Fibroblast of pulmonary artery (primary cell): ENCODE data around the gene SETDB1.
"Not testable (repeated sequence)": the region's sequence is repeated elsewhere in the genome, so short reads cannot be mapped to it uniquely, and the experiment has no call there.

Source experiments
- DNase-seq: peaks from one replicate; pipeline ENCODE4 v3.0.0-alpha.2; 2010; ENCODE audit warnings: low read depth
- H3K4me3 ChIP-seq: replicated peaks from 2 replicates; pipeline ENCODE4 v1.5.1; 2011; ENCODE audit warnings: low read depth, mild to moderate bottlenecking, control low read depth, low read length, moderate library complexity
- TF ChIP-seq, protein P1 (sequence below): IDR thresholded peaks from 2 replicates; pipeline ENCODE4 v1.5.1; 2011; ENCODE audit warnings: mild to moderate bottlenecking, control low read depth, low read length, inconsistent platforms; ENCODE audit errors: missing control alignments

SETDB1 gene

DNA sequence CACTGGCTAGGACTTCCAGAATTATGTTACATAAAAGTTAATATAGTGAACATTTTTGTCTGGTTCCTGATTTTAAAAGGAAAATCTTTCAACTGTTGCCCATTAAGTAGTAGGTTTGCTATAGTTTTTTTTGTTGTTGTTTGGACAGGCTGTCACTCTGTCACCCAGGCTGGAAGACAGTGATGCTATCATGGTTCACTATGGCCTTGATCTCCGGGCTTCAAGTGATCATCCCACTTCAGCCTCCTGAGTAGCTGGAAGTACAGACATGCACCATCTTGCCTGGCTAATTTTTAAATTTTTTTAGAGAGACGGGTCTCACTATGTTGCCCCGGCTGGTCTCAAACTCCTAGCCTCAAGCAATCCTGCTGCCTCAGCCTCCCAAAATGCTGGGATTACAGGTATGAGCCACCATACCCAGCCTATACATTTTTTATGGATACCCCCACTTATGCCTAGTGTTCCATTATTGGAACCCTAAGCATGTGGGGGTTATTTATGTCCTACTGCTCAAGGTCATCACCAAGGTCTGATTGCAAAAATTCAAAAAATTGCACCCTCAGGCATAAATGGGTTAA, 32.7 kb upstream of the SETDB1 start:
- no peak overlapping the region for H3K4me3 ChIP-seq
- TF ChIP-seq, protein P1, sequence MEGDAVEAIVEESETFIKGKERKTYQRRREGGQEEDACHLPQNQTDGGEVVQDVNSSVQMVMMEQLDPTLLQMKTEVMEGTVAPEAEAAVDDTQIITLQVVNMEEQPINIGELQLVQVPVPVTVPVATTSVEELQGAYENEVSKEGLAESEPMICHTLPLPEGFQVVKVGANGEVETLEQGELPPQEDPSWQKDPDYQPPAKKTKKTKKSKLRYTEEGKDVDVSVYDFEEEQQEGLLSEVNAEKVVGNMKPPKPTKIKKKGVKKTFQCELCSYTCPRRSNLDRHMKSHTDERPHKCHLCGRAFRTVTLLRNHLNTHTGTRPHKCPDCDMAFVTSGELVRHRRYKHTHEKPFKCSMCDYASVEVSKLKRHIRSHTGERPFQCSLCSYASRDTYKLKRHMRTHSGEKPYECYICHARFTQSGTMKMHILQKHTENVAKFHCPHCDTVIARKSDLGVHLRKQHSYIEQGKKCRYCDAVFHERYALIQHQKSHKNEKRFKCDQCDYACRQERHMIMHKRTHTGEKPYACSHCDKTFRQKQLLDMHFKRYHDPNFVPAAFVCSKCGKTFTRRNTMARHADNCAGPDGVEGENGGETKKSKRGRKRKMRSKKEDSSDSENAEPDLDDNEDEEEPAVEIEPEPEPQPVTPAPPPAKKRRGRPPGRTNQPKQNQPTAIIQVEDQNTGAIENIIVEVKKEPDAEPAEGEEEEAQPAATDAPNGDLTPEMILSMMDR: no peak
- DNase-seq: no peak

DNA sequence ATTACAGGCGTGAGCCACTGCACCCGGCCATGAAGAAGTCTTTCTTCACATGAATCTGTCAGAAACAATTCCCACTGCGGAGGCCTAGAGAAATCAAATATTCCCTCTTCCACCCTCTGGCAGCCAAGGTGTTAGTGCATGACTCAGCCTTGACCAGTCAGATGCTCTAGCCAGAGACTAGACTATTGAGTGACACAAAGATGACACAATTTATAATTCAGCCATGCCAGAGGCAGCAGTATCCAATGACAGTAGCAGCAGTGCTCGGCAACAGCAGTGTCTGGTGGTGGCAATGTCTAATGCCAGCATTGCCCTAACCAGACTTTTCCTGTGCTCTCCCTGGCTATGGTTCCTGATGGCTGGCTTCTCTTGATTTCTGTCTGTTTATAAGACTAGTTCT, 30.5 kb upstream of the SETDB1 start:
- TF ChIP-seq, protein P1: no peak
- no peak overlapping the region for H3K4me3 ChIP-seq
- DNase-seq: no peak

DNA sequence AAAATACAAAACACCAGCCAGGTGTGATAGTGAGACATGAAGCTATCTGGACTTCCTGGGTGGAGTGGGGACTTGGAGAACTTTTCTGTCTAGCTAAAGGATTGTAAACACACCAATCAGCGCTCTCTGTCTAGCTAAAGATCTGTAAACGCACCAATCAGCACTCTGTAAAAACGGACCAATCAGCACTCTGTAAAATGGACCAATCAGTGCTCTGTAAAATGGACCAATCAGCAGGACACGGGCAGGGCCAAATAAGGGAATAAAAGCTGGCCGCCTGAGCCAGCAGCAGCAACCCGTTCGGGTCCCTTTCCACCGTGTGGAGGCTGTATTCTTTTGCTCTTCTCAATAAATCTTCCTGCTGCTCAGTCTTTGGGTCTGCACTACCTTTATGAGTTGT, 26.4 kb upstream of the SETDB1 start:
- not testable (repeated sequence) for DNase-seq, H3K4me3 ChIP-seq

DNA sequence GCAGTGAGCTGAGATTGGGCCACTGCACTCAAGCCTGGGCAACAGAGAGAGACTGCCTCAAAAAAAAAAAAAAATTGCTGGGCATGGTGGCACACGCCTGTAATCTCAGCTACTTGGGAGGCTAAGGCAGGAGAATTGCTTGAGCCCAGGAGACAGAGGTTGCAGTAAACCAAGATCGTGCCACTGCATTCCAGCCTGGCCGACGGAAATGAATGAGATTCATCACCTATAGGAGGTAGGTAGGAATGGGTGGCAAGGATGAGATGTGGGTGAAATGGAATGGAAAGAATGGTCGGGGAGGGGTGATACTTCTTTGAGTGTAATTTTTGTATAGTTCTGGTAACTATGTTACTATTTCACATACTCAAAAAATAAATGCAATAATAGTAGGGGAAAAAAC, 23.8 kb upstream of the SETDB1 start:
- H3K4me3 ChIP-seq: no peak overlapping the region
- TF ChIP-seq, protein P1: no peak
- DNase-seq: no peak

DNA sequence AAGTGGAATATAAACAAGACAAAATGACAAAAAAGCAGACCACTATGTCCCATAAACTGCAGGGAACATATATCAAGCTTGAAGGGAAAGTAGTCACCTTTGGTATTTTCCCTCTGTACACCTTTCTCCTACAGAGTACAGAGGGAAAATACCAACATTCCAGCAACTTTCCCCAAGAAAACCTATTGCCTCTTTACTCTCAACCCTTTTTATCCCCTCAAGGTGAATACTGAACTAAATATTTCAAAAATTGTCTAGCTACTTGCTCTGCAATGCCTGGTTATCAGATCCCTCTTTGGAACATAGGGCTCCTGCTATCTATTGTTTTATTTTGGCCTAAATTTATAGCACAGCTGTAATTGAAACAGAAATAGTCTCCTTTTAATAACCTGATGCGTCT, 23.4 kb upstream of the SETDB1 start:
- H3K4me3 ChIP-seq: no peak overlapping the region
- TF ChIP-seq, protein P1: no peak
- no peak for DNase-seq

DNA sequence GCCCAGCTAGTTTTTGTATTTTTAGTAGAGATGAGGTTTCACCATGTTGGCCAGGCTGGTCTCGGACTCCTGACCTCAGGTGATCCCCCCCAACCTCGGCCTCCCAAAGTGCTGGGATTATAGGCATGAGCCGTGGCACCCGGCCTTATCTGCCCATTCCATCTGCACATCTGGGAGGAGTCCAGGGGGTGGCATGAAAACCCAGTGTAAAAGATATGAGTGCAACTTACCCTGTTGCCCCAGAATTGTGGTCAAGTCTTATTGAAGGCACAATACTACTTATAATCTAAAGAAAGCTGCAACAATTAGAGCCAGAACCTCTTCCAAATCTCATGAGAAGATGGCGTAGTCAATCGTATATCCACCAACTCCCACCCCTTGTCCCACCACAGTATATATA, 20.9 kb upstream of the SETDB1 start:
- H3K4me3 ChIP-seq: no peak overlapping the region
- TF ChIP-seq, protein P1: no peak
- DNase-seq: no peak

DNA sequence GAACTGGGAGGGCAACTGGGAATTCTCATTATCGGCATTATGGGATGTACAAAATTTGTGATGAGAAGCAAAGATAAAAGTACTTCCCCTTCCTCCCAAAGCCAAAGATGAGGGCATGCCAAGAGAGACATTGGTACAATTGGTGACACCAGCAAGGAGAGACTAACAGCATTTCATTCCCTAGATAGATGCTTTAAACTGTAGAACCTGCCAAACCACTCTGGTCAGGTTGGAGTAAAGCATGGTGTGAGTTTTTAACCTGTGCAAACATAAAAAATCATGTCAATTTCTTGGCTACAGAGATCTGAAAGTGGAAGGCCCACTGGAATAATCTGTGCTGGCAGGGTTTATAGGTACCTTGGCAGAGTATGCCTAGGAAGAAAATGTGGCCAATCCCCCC, 19.8 kb upstream of the SETDB1 start:
- H3K4me3 ChIP-seq: no peak overlapping the region
- TF ChIP-seq, protein P1: no peak
- DNase-seq: no peak
